Thyroid gland (tissue), 4 donors: ENCODE results near the gene CTNNA3.

Experiments
- POLR2A ChIP-seq, 2 donors: fragments of 450-650 bp; IDR thresholded peaks; one replicate each; pipeline ENCODE4 v1.6.1; 2017; ENCODE audit warnings: antibody characterized with exemption in 2 of 2, mild to moderate bottlenecking in 2 of 2, moderate library complexity in 1 of 2
- TF ChIP-seq, protein P1 (sequence below), 6 experiments: fragments of 200-600 bp in 3 of 6; fragments of 450-650 bp in 3 of 6; sonication (generic) in 3 of 6; IDR thresholded peaks; one replicate each; pipeline ENCODE4 v1.5.1; 2016 to 2019; ENCODE audit warnings: antibody characterized with exemption in 6 of 6, mild to moderate bottlenecking in 2 of 6, inconsistent platforms in 1 of 6, moderate library complexity in 1 of 6

DNA sequence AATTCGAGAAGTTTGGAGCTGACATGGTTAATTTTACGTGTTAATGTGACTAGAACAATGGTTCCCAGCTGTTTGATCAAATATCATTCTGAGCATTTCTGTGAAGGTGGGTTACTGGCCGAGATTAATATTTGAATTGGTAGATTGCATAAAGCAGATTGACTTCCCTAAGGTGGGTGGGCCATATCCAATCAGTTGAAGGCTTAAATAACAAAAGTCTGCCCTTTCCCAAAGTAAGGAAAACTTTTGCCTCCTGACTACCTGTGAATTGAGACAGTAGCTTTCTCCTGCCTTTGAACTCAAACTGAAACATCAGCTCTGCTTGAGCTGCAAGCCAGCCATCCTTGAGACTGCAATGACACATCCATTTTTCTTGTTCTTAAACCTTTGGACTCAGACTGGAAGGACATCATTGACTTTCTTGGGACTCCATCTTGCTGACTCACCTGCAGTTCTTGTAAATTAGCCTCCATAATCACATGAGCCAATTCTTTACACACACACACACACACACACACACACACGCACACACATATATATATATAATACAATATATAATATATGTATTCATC is 833.2 kb downstream of the CTNNA3 start:
- TF ChIP-seq POLR2A (IDR thresholded peaks at IDR 0.05): no peak
- TF ChIP-seq, protein P1, sequence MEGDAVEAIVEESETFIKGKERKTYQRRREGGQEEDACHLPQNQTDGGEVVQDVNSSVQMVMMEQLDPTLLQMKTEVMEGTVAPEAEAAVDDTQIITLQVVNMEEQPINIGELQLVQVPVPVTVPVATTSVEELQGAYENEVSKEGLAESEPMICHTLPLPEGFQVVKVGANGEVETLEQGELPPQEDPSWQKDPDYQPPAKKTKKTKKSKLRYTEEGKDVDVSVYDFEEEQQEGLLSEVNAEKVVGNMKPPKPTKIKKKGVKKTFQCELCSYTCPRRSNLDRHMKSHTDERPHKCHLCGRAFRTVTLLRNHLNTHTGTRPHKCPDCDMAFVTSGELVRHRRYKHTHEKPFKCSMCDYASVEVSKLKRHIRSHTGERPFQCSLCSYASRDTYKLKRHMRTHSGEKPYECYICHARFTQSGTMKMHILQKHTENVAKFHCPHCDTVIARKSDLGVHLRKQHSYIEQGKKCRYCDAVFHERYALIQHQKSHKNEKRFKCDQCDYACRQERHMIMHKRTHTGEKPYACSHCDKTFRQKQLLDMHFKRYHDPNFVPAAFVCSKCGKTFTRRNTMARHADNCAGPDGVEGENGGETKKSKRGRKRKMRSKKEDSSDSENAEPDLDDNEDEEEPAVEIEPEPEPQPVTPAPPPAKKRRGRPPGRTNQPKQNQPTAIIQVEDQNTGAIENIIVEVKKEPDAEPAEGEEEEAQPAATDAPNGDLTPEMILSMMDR (IDR thresholded peaks at IDR 0.05): no peak
